CD4-positive, alpha-beta T cell treated with Interleukin-17A for 1 hour (primary cell): ENCODE measurements around the gene KIF5A.
"Not testable (repeated sequence)": the region's sequence is repeated elsewhere in the genome, so short reads cannot be mapped to it uniquely, and the experiment has no call there.

ENCODE experiments used
- DNase-seq: peaks from one replicate; pipeline ENCODE4 v3.0.0-alpha.2; 2020

KIF5A gene

DNA sequence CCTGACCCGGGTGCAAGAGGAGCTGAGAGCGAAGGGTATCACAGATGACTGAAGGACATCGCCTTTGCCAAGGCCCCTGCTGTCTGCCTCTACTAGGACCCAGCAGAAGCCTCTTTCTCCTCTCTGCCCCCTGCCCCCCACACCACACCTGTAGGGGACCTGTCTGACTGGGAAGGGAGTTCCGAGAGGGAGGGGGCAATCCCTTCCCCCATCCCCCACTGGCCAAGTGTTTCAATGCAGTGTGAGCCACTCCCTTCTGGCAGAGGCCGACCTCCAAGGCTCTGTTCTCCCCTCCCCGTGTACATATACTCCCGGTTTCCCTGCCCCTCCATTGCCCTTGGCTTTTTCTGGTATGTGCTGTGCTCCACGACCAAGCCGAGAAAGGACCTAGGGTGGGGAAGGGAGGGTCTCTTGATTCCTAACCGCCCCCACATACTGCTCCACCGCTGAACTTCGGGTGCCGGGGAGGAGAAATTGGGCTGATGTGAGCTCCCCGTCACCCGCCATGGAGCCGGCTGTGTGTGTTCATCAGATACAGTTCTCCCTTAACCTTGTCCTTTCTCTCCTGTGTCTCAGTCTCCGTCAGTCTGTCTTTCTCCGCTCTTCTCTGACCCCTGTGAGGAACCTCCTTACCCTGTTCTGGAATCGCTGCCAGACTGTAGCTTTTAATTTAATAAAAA, 59.4 kb downstream of the KIF5A start:
- no peak for DNase-seq

- no peak for DNase-seq
These were observed 60.1 kb downstream of the KIF5A start for GRCh38 chr12:57609781-57610553.

DNA sequence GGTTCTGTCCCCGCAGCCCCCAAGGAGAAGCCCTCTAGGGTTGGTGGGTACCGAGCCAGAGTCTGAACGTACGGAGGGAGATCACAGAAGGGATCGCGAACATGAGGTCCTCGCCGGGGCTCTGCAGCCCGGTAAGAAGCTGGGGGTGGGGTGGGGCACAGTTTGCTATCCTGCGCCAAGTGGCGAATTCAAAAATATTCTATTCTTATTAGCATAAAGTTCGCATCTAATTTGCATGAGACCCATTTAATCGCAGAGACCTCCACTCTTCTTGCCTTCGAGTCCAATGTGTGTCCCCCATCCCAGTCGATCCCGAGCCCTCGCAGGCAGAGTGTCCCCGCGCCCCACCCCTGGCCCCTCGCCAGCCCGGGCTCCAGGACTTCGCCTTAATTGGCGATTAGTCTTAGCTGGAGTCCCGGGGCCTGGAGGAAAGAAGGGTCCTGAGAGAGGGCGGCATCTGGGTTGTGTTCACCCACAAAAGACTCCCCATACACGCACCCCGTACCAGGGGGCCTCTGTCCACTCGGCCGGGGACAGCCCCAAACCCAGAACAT, 60.8 kb downstream of the KIF5A start:
- no peak for DNase-seq

DNA sequence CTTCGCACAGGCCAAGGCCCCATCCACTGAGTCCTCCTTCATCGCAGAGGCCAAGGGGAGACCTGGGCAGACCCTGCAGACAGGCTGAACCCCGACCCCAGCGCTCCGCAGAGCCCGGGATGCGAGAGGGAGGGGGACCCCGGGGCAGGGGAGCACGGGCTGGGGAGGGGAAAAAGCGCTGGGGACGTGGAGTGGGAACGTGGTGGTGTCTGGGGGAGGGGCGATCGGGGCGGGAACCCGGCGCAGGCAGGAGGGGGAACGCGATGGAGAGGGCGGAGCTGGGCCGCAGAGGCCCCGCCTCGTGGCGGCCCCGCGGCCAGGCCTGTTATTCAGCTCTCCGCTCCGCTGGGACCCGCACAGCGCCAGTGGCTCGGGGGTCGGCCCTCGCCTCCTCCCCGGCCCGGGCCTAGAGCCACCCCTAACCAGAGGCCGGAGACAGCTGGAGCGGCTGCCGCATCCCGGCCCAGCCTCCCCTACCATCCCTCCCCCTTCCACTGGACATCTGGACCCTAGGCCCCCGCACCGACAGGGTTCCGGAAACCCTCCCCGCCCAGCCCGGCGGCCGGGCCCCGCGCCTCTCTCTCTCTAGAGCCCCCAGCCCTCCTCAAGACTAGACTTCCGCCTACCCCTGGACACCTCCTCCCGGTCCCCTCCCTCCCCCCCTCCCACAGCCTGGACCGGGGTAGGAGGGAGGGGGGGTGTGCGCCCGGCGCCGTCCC, 61.4 kb downstream of the KIF5A start, which contains the start of gene ARHGEF25:
Gene ARHGEF25 (plus strand): TSS at position 328 of the 719 bp plus-strand sequence. CDS start 460 bp downstream, outside the sequence.
- DNase-seq, result peak; percentile 54

- DNase-seq, result no peak
These were observed 62.2 kb downstream of the KIF5A start for GRCh38 chr12:57611827-57612710.

DNA sequence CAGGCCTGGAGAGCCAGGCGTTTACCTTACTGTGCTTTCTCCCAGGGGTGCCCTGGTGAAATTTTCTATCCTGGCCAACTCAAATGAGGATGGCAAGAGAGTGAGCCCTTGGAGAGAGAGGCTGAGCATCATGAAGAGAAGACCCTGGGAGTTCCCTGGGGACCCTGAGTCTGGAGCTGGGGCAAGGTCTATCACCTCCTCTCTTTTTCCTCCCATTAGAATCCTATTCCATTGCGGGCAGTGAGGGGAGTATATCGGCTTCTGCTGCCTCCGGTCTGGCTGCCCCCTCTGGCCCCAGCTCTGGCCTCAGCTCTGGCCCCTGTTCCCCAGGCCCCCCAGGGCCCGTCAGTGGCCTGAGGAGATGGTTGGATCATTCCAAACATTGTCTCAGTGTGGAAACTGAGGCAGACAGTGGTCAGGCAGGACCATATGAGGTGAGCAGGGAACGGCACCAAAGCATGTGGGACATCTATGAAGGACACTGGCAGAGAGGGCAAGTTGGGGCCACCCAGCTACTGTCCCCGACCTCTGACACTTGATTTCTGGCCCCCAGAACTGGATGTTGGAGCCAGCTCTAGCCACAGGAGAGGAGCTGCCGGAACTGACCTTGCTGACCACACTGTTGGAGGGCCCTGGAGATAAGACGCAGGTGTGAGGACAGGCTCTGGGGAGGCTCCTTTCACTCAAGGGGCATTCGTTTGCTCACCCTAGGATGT, 63.0 kb downstream of the KIF5A start:
- no peak for DNase-seq

GRCh38 chr12:57613427-57614109, 63.7 kb downstream of the KIF5A start:
- no peak for DNase-seq

- DNase-seq, result no peak
These were observed 64.5 kb downstream of the KIF5A start for GRCh38 chr12:57614178-57614947.

DNA sequence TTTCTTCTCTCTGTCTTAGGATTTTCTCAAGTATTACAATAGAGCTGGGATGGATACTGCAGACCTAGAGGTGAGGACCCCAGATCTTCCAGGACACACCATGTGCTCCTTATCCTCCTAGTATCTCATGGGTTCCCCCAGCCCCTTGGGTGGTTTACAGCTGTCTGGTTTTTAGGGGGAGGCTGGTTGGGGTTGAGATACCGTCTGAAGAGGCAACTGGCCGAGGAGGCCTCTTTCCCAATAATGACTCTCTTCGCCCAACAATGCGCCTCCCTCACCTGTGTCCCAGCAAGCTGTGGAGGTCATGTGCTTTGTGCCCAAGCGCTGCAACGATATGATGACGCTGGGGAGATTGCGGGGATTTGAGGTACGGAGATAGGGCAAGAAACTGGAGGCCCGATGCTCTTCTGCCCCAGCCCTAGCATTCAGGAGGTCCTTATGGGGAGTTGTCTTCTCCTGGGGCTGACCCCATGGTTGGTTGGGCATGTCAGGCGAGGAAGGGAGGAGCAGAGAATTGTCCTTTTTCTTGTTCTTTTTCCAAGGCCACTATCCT, 65.2 kb downstream of the KIF5A start:
- DNase-seq, result no peak

DNA sequence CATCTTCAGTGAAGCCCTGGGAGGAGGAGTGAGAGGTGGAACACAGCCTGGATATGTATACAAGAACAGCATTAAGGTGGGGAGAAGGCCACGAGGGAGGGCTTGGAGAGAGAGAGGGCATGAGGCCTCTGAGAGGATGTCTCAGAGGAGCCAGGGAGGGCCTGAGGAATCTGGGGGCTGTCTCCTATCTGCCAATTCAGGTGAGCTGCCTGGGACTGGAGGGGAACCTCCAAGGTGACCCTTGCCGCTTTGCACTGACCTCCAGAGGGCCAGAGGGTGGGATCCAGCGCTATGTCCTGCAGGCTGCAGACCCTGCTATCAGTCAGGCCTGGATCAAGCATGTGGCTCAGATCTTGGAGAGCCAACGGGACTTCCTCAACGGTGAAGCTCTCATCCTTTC, 65.8 kb downstream of the KIF5A start:
- no peak for DNase-seq

DNA sequence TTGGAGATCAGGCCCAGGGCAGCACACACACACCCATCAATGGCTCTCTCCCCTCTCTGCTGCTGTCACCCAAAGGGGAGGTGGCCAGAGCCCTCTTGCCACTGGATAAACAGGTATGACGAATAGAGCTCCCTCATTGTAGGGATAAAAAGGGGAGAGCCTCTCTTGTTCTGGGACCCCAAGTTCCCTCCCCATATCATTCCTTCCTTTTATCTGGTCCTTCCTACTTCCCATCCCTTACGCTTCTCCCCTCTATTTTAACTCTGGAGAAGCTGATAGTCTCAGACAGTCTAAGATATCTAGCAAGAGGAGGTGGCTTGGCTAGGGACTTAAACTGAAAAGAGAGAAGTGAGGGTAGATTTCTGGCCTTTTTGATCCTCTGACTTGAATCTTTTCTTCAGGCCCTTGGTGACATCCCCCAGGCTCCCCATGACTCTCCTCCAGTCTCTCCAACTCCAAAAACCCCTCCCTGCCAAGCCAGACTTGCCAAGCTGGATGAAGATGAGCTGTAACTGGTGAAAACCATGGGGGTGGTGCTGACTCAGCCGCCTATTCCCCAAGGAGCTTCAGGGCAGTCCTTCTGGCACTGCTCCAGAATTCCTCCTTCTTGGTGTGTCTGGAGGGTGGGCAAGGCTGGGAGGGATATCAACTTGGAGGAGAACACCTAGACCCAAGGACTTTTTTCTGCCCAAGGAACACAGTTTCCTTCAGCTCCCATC, 66.7 kb downstream of the KIF5A start:
- no peak for DNase-seq

- DNase-seq, result no peak
These were observed 68.1 kb downstream of the KIF5A start for GRCh38 chr12:57617942-57618341.

GRCh38 chr12:57618431-57618830, 68.6 kb downstream of the KIF5A start:
- DNase-seq, result not testable (repeated sequence)

DNA sequence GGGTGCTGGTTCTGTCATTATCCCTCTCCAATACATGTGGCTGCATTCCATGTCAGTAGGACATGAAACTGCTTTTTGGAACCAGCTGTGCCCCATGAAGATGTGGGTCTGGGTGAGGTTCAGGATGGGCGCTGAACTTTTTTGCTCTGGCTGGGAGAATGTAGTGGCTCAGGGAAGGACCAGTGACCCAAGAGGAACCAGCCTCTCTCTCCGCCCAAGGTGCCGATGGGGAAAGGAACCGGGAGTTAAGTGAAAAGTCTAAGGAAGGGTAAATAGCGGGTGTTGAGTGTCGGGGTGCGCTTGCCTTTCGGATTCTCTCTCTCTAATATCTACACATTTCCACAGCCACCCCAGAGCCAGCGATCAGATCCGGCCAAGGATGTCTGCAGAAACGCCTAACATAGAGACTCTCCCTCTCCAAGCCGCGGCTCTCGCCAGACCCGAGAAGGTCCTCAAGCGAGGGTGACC, 69.2 kb downstream of the KIF5A start:
- no peak for DNase-seq

GRCh38 chr12:57619434-57620244, 69.8 kb downstream of the KIF5A start:
- no peak for DNase-seq

GRCh38 chr12:57620245-57620935, 70.5 kb downstream of the KIF5A start:
- DNase-seq, result no peak

- DNase-seq, result no peak
These were observed 71.2 kb downstream of the KIF5A start for GRCh38 chr12:57620936-57621496.
